ENCODE results near the gene DBF4.
"Not testable (repeated sequence)": the region's sequence is repeated elsewhere in the genome, so short reads cannot be mapped to it uniquely, and the experiment has no call there.

The DBF4 gene

GRCh38 chr7:87876040-87876868 lies at the start of gene DBF4, which contains the start of gene SLC25A40:
Gene DBF4, plus strand, starts transcription at chr7:87876493. Its CDS starts 240 bp downstream, at chr7:87876733.
Gene SLC25A40, minus strand, starts transcription at chr7:87876360. Its CDS starts 17,633 bp downstream, at chr7:87858727.
- peak; percentile 96 for DNase-seq (ENCODE audit: low spot score in 2 of 2)
- H3K4me1 Mint-ChIP-seq: peaks cover 23% of the 10 kb centered on the region
- H3K4me3 Mint-ChIP-seq: peak within 1 kb of the TSS; percentile 95
- H3K9me3 Mint-ChIP-seq: peaks cover 5% of the 10 kb centered on the region
- peaks cover 10% of the 10 kb centered on the region for H3K36me3 Mint-ChIP-seq
- ATAC-seq (ENCODE audit: low read depth): peak; percentile 89
- peak within 1 kb of the TSS; percentile 97 for H3K27ac Mint-ChIP-seq
- H3K27me3 Mint-ChIP-seq: no peaks in the 10 kb centered on the region

- H3K27ac Mint-ChIP-seq; H3K4me1 Mint-ChIP-seq; ATAC-seq (ENCODE audit: low read depth); DNase-seq (ENCODE audit: low spot score in 2 of 2); H3K4me3 Mint-ChIP-seq; H3K36me3 Mint-ChIP-seq; H3K27me3 Mint-ChIP-seq: not testable (repeated sequence)
- peaks cover 14% of the 10 kb centered on the region for H3K9me3 Mint-ChIP-seq
Observed at GRCh38 chr7:87828383-87828782, 47.9 kb upstream of the DBF4 start.

GRCh38 chr7:87831097-87831496 lies 45.2 kb upstream of the DBF4 start:
- ATAC-seq (ENCODE audit: low read depth) (no peak), DNase-seq (ENCODE audit: low spot score in 2 of 2) (no peak)
- H3K4me1 Mint-ChIP-seq: no peaks in the 10 kb centered on the region
- H3K36me3 Mint-ChIP-seq: peaks cover 14% of the 10 kb centered on the region
- no peak overlapping the region for H3K27ac Mint-ChIP-seq
- H3K9me3 Mint-ChIP-seq: peaks cover 5% of the 10 kb centered on the region
- H3K27me3 Mint-ChIP-seq: no peaks in the 10 kb centered on the region
- no peak overlapping the region for H3K4me3 Mint-ChIP-seq

- Mint-ChIP-seq H3K4me3 (no peak overlapping the region), H3K4me1 (no peaks in the 10 kb centered on the region), H3K9me3 (peaks cover 2% of the 10 kb centered on the region), H3K27me3 (no peaks in the 10 kb centered on the region), H3K36me3 (peaks cover 14% of the 10 kb centered on the region), H3K27ac (no peak overlapping the region)
- DNase-seq (ENCODE audit: low spot score in 2 of 2): no peak
- ATAC-seq (ENCODE audit: low read depth): no peak
Observed at GRCh38 chr7:87833130-87833529, 43.2 kb upstream of the DBF4 start.

- ATAC-seq (ENCODE audit: low read depth) (no peak), DNase-seq (ENCODE audit: low spot score in 2 of 2) (no peak)
- no peaks in the 10 kb centered on the region for H3K4me1 Mint-ChIP-seq
- H3K27me3 Mint-ChIP-seq: no peaks in the 10 kb centered on the region
- H3K36me3 Mint-ChIP-seq: peaks cover 20% of the 10 kb centered on the region
- no peak overlapping the region for H3K4me3 Mint-ChIP-seq
- no peaks in the 10 kb centered on the region for H3K9me3 Mint-ChIP-seq
- no peak overlapping the region for H3K27ac Mint-ChIP-seq
Observed at GRCh38 chr7:87837597-87837996, 38.7 kb upstream of the DBF4 start.

GRCh38 chr7:87850836-87851593 lies 25.3 kb upstream of the DBF4 start:
- Mint-ChIP-seq H3K4me3 (no peak overlapping the region), H3K36me3 (peaks cover 22% of the 10 kb centered on the region), H3K4me1 (peaks cover 9% of the 10 kb centered on the region), H3K27me3 (no peaks in the 10 kb centered on the region), H3K27ac (no peak overlapping the region), H3K9me3 (no peaks in the 10 kb centered on the region)
- ATAC-seq (ENCODE audit: low read depth) (no peak), DNase-seq (ENCODE audit: low spot score in 2 of 2) (no peak)

GRCh38 chr7:87852306-87852705 lies 24.0 kb upstream of the DBF4 start:
- Mint-ChIP-seq H3K4me1 (peaks cover 9% of the 10 kb centered on the region), H3K27me3 (no peaks in the 10 kb centered on the region), H3K36me3 (peaks cover 19% of the 10 kb centered on the region), H3K27ac (no peak overlapping the region), H3K9me3 (no peaks in the 10 kb centered on the region), H3K4me3 (no peak overlapping the region)
- no peak for ATAC-seq (ENCODE audit: low read depth)
- DNase-seq (ENCODE audit: low spot score in 2 of 2): no peak

- DNase-seq (ENCODE audit: low spot score in 2 of 2): no peak
- H3K36me3 Mint-ChIP-seq: peaks cover 23% of the 10 kb centered on the region
- peaks cover 9% of the 10 kb centered on the region for H3K4me1 Mint-ChIP-seq
Observed at GRCh38 chr7:87853237-87853864, 22.9 kb upstream of the DBF4 start.

GRCh38 chr7:87858417-87859100 lies 17.7 kb upstream of the DBF4 start:
- Mint-ChIP-seq H3K4me3 (no peak overlapping the region), H3K9me3 (peaks cover 2% of the 10 kb centered on the region), H3K36me3 (peaks cover 18% of the 10 kb centered on the region), H3K4me1 (peaks cover 5% of the 10 kb centered on the region), H3K27ac (no peak overlapping the region), H3K27me3 (no peaks in the 10 kb centered on the region)
- no peak for DNase-seq (ENCODE audit: low spot score in 2 of 2)
- no peak for ATAC-seq (ENCODE audit: low read depth)

More at GRCh38 chr7:87853237-87853864, 22.9 kb upstream of the DBF4 start:
- Mint-ChIP-seq H3K27ac (no peak overlapping the region), H3K9me3 (peaks cover 2% of the 10 kb centered on the region), H3K4me3 (no peak overlapping the region), H3K27me3 (no peaks in the 10 kb centered on the region)
- no peak for ATAC-seq (ENCODE audit: low read depth)

- ATAC-seq (ENCODE audit: low read depth) (no peak), DNase-seq (ENCODE audit: low spot score in 2 of 2) (no peak)
- H3K4me1 Mint-ChIP-seq: peaks cover 3% of the 10 kb centered on the region
- peaks cover 28% of the 10 kb centered on the region for H3K36me3 Mint-ChIP-seq
- no peak overlapping the region for H3K27ac Mint-ChIP-seq
- H3K9me3 Mint-ChIP-seq: peaks cover 9% of the 10 kb centered on the region
- no peak overlapping the region for H3K4me3 Mint-ChIP-seq
- no peaks in the 10 kb centered on the region for H3K27me3 Mint-ChIP-seq
Observed at GRCh38 chr7:87866089-87866488, 10.2 kb upstream of the DBF4 start.

- H3K4me3 Mint-ChIP-seq; H3K27ac Mint-ChIP-seq; H3K27me3 Mint-ChIP-seq; H3K4me1 Mint-ChIP-seq; ATAC-seq (ENCODE audit: low read depth); DNase-seq (ENCODE audit: low spot score in 2 of 2); H3K9me3 Mint-ChIP-seq: not testable (repeated sequence)
- H3K36me3 Mint-ChIP-seq: peaks cover 30% of the 10 kb centered on the region
Observed at GRCh38 chr7:87866533-87866932, 9.8 kb upstream of the DBF4 start.

- Mint-ChIP-seq H3K9me3 (peaks cover 13% of the 10 kb centered on the region), H3K4me3 (no peak overlapping the region), H3K27me3 (no peaks in the 10 kb centered on the region), H3K36me3 (peaks cover 35% of the 10 kb centered on the region), H3K4me1 (peaks cover 20% of the 10 kb centered on the region), H3K27ac (no peak overlapping the region)
- ATAC-seq (ENCODE audit: low read depth): no peak
- no peak for DNase-seq (ENCODE audit: low spot score in 2 of 2)
Observed at GRCh38 chr7:87870471-87870870, 5.8 kb upstream of the DBF4 start.

- H3K27ac Mint-ChIP-seq: no peak overlapping the region
- peaks cover 6% of the 10 kb centered on the region for H3K9me3 Mint-ChIP-seq
- no peak for ATAC-seq (ENCODE audit: low read depth)
Observed at GRCh38 chr7:87872346-87872745, 3.9 kb upstream of the DBF4 start.

More at GRCh38 chr7:87872346-87872745, 3.9 kb upstream of the DBF4 start:
- H3K4me1 Mint-ChIP-seq: peaks cover 20% of the 10 kb centered on the region
- no peaks in the 10 kb centered on the region for H3K27me3 Mint-ChIP-seq
- peaks cover 21% of the 10 kb centered on the region for H3K36me3 Mint-ChIP-seq
- no peak overlapping the region for H3K4me3 Mint-ChIP-seq
- no peak for DNase-seq (ENCODE audit: low spot score in 2 of 2)
